HFFc6 (cell line): ENCODE data around the gene RUNX3. TPM values are rescaled to one million over a fixed set of nuclear protein-coding genes. Genes with fewer than 3 reads are reported as not detected.

ENCODE experiments used
- DNase-seq: peaks from one replicate; pipeline ENCODE4 v3.0.0-alpha.2; 2018
- H3K27ac Mint-ChIP-seq: 2 replicates; pipeline ENCODE4 v1.8.0; 2020; ENCODE audit warnings: mild to moderate bottlenecking, mixed read lengths
- H3K27me3 Mint-ChIP-seq: 2 replicates; pipeline ENCODE4 v1.8.0; 2021; ENCODE audit warnings: mild to moderate bottlenecking, moderate library complexity, mixed read lengths; ENCODE audit not compliant: insufficient read depth
- H3K36me3 Mint-ChIP-seq: 2 replicates; pipeline ENCODE4 v1.8.0; 2021; ENCODE audit warnings: low read depth, mixed read lengths
- H3K4me1 Mint-ChIP-seq: 2 replicates; pipeline ENCODE4 v1.8.0; 2020; ENCODE audit warnings: low read depth, mixed read lengths
- H3K4me3 Mint-ChIP-seq: 2 replicates; pipeline ENCODE4 v1.8.0; 2020; ENCODE audit warnings: mild to moderate bottlenecking, moderate library complexity, mixed read lengths
- H3K9me3 Mint-ChIP-seq: 2 replicates; pipeline ENCODE4 v1.8.0; 2020; ENCODE audit warnings: mild to moderate bottlenecking, mixed read lengths
- CTCF ChIP-seq: fragments of 200-600 bp; sonication (generic); IDR thresholded peaks from 2 replicates; pipeline ENCODE4 v1.5.0; 2021; ENCODE audit warnings: antibody characterized with exemption, mild to moderate bottlenecking
- total RNA-seq, 6 experiments: library from RNA; stranded (reverse); fragmentation: NEBNext Ultra II Directional; extraction: Animal tissue kit (Norgen Biotek cat#: 25700); gene quantifications; 2 replicates in 1 of 6; 3 replicates in 5 of 6; pipeline ENCODE4 v1.2.3, GENCODE V29; 2021

RUNX3 gene
- total RNA-seq, 6 experiments from 2014 or later = not detected

GRCh38 chr1:24862775-24863483 is 67.1 kb downstream of the RUNX3 start:
- no peak overlapping the region for H3K4me3 Mint-ChIP-seq
- no peak overlapping the region for H3K27ac Mint-ChIP-seq
- H3K36me3 Mint-ChIP-seq = no peaks in the 10 kb centered on the region
- H3K4me1 Mint-ChIP-seq = peaks cover 19% of the 10 kb centered on the region
- H3K9me3 Mint-ChIP-seq = no peaks in the 10 kb centered on the region
- TF ChIP-seq CTCF = no peak
- H3K27me3 Mint-ChIP-seq = peaks cover 2% of the 10 kb centered on the region
- DNase-seq = no peak

GRCh38 chr1:24861821-24862727 is 68.0 kb downstream of the RUNX3 start:
- H3K4me1 Mint-ChIP-seq = peaks cover 14% of the 10 kb centered on the region
- no peak overlapping the region for H3K27ac Mint-ChIP-seq
- DNase-seq = no peak
- H3K9me3 Mint-ChIP-seq = no peaks in the 10 kb centered on the region
- H3K27me3 Mint-ChIP-seq = peaks cover 2% of the 10 kb centered on the region
- H3K4me3 Mint-ChIP-seq = no peak overlapping the region
- no peak for TF ChIP-seq CTCF
- no peaks in the 10 kb centered on the region for H3K36me3 Mint-ChIP-seq

- Mint-ChIP-seq H3K27me3 (peaks cover 2% of the 10 kb centered on the region), H3K27ac (no peak overlapping the region), H3K9me3 (no peaks in the 10 kb centered on the region), H3K4me3 (no peak overlapping the region), H3K36me3 (no peaks in the 10 kb centered on the region), H3K4me1 (peaks cover 7% of the 10 kb centered on the region)
- TF ChIP-seq CTCF = no peak
- no peak for DNase-seq
Observed at GRCh38 chr1:24860841-24861240, 69.2 kb downstream of the RUNX3 start.

GRCh38 chr1:24859063-24860010 is 70.7 kb downstream of the RUNX3 start:
- H3K36me3 Mint-ChIP-seq = no peaks in the 10 kb centered on the region
- DNase-seq = no peak

More at GRCh38 chr1:24859063-24860010, 70.7 kb downstream of the RUNX3 start:
- H3K27ac Mint-ChIP-seq = no peak overlapping the region
- H3K4me3 Mint-ChIP-seq = no peak overlapping the region
- H3K9me3 Mint-ChIP-seq = no peaks in the 10 kb centered on the region
- H3K4me1 Mint-ChIP-seq = peaks cover 4% of the 10 kb centered on the region
- peaks cover 7% of the 10 kb centered on the region for H3K27me3 Mint-ChIP-seq
- no peak for TF ChIP-seq CTCF
